GM18868 (cell line): ENCODE measurements around the gene CNR2.
"Not testable (repeated sequence)": the region's sequence is repeated elsewhere in the genome, so short reads cannot be mapped to it uniquely, and the experiment has no call there.

Source experiments
- ATAC-seq: cut with Tn5 transposase; IDR thresholded peaks from one replicate; pipeline ENCODE4 v1.9.1; 2021; ENCODE audit warnings: mild to moderate bottlenecking, moderate library complexity; ENCODE audit not compliant: unreplicated experiment

Gene CNR2

DNA sequence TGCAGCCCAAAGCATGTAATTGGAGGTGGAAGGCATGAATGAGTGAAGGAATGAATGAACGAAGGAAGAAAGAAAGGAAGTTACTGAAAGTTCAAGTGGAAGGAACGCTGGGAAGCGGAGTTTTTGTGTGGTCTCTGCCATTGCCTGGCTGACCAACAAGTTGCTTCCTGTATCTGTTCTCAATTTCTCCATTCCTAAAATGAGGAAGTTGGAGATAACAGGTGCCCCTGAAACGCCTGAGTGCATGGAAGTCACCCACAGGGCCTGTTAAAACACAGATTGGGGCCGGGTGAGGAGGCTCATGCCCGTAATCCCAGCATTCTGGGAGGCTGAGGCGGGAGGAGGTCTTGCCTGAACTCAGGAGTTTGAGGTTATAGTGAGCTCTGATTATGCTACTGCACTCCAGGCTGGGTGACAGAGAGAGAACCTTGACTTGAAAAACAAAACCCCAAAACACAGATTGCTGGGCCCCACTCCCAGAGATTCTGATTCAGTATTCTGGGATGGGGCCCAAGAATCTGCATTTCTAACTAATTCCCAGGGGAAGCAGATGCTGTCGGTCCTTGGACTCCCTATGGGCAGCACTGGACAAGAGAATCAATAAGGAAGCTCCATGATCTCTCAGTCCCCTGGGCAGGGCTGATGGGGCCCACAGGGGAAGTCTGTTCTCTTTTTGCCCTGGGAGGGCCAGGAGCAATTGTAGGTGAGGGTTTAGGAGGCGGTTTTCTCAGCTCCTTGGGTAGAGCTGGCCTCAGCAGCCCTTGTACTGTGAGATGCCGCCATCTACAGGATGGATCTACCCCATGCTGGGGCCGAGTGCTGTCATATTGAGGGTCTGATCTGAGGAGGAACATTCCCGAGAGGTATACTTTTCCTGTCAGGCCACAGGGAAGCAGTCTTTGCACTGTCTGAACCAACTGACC lies 3.3 kb upstream of the CNR2 start:
- ATAC-seq, result peak; percentile 56

DNA sequence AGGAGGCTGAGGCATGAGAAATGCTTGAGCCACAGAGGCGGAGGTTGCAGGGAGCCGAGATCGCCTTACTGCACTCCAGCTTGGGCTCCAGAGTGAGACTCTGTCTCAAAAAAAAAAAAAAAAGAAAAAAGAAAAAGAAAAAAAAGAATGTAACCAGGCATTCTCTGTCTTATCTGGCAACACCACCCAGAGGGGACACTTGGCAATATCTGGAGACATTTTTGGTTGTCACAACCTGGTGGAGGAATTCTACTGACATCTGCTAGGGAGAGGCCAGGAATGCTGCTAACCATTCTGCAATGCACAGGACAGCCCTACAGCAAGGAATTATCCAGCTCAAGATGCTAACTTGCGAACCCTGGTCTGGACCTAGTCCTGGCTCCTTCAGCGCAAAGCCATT lies 2.3 kb upstream of the CNR2 start:
- no peak for ATAC-seq

DNA sequence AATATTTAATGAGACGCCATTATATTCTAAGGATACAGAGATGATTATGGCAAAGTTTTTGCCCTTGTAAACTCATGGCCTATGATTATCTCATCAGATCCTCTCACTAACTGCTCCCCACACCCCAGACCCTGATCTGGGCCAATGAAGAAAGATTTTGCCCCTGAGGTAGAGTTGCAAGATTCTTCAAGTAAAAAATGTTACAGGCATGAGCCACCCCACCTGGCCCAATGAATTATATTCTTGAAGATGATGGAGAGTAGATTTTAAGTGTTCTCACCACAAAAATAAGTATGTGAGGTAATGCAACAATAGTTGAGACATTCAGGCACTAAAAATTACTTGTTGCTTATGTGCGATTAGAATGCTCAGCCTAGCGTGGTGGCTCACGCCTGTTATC lies 1.8 kb upstream of the CNR2 start:
- ATAC-seq, result no peak

DNA sequence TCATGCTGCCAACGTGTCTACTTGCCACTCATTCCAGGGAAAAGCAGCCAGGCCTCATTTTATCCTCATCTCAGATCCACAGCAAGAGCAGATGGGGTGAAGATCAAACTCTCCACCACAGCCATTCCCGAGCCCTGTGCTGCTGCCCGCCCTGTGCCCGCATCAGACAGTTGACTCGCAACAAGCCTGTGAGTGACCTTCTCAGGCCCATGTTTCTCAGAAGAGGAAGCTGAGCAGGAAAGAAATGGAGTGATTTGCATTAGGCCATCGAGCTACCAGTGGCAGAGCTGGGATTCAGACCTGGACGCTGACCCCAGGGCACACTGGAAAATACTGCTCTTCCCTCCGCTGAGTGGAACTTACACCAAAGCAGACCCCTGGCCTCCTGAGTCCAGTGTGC lies 1.2 kb downstream of the CNR2 start:
- ATAC-seq, result no peak

DNA sequence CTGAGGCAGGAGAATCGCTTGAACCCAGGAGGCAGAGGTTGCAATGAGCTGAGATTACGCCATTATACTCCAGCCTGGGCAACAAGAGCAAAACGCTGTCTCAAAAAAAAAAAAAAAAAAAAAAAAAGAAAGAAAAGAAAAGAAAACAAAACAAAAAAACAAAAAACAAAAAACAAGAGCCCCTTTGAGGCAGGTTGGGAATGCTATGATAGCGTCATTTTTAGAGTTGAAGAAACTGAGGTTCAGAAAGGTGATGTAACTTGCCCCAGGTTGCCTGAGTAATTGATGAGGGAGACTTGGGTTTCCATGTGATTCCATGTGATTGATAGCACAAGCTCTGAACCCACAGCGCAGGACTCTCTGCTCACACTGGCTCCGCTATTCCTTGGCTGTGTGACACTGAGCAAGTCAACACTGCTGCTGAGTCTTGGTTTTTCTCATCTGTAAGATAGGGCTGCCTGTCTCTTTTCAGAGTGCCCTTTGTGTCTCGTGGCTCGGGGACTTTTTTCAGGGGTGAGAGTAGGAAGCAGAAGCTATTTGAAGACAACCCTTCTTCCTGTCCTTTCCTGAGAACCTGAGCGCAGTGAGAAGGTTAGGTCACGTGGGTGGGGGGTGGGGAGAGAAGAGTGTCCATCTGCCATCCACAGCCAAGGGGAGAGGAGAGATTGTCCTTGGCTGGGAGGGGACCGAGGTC lies 2.5 kb downstream of the CNR2 start:
- ATAC-seq, result peak; percentile 45

DNA sequence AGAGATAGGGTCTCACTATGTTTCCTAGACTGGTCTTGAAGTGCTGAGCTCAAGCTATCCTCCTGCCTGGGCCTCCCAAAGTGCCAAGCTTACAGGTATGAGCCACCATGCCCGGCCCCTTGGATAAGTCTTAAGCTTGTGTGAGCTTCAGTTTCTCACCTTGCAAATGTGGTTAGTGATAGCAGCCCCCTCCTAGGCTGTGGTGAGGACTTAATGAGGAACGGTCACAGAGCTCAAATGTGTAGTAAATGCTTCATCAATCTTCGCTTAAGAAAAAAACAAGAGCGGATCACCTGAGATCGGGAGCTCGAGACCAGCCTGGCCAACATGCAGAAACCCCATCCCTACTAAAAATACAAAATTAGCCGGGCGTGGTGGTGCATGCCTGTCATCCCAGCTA lies 3.0 kb downstream of the CNR2 start:
- ATAC-seq, result no peak

DNA sequence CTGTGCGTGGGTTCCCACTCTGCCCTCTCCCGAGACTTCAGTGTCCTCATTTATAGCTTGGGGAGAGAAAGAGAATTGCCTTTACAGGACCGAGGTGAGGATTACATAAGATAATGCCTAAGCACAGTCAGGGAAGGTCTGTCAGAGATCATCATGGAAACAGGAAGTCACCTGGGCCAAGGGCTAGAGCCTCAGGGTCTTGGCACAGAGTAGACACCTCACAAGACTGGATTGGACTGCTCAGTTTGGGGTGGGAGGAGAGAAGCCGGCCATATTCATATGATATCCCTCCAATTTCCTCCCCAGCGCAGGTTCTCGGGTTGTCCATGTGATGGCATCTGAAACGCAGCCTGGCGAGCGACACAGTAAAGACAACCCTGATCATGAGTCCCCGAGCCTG lies 3.8 kb downstream of the CNR2 start:
- no peak for ATAC-seq

DNA sequence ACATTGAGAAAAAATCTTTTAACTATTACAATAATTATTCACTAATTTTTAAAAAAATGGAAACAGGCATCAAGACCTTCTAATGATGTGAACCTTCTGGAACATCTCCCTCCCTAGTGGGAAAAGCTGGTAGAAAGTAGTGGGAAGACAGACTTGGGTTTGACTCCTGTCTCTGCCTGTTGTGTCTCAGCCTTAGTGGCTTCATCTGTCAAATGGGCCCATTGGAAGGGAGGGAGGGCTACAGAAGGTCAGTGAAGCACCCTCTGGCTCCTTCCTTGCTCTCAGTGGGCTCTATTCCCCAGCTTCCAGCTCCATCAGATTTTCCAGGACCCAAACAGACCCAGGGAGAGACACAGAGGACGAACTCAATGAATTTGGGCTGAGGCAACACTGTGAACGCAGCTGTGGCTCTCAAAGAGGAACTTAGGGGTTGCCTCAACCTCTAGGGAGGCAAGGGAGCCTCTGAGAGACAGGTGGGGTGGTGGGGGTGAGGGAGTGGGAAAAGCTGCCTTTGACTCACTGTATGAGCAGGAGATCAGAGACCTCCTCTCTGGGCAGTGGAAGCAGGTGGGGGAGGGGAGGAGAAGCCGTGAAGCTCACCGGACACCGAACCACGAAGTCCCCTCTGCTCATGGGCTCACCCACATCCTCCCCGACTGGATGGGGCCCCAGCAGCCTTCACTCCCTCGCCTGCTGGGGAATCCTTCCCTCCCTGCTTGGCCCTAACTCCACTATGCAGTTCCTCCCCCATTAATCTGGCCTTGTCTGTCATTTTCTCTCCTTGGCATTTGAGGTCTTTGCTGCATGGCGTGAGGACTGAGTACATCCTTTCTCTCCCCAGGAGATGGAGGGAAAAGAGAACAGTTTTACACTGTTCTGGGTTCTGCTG lies 4.5 kb downstream of the CNR2 start:
- peak; percentile 25 for ATAC-seq

DNA sequence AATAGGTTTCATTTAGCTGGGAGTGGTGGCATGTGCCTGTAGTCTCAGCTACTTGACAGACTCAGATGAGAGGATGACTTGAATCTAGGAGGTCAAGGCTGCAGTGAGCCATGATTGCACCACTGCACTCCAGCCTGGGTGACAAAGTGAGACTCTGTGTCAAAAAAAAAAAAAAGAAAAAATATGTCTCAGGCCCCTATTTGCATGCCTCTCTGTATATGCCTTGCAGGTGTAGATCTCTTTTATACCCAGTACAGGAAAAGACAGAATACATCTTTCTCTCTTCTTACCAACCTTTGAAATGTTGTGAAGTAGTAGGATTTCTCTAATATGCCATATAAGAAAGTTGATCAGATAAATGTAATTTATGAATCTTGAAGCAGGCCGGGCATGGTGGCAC lies 6.4 kb downstream of the CNR2 start:
- ATAC-seq, result no peak

DNA sequence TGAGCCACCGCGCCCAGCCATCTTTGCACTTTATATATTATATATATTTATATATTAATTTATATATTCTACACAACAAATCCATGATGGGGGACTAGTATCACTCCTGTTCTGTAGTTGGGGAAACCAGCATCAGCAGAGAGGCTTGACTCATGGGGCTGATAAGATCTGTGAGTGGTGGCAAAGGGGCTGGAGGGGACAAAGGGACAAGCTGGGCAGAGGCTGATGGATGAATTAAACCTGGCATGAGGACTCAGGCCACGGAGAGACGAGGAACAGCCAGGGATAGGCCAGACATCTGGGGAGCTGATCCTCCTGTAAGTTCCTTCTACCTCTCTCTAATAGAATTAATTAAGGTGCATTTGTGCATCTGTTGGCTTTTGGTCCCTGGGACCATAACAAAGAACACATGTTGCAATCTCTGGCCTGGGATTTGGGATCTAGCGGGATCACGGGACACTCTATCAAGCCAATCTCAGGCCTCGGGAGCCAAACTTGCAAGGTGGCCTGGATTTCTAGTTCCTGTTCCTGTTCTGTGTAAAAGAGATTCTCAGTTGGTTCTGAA lies 7.6 kb downstream of the CNR2 start:
- no peak for ATAC-seq

DNA sequence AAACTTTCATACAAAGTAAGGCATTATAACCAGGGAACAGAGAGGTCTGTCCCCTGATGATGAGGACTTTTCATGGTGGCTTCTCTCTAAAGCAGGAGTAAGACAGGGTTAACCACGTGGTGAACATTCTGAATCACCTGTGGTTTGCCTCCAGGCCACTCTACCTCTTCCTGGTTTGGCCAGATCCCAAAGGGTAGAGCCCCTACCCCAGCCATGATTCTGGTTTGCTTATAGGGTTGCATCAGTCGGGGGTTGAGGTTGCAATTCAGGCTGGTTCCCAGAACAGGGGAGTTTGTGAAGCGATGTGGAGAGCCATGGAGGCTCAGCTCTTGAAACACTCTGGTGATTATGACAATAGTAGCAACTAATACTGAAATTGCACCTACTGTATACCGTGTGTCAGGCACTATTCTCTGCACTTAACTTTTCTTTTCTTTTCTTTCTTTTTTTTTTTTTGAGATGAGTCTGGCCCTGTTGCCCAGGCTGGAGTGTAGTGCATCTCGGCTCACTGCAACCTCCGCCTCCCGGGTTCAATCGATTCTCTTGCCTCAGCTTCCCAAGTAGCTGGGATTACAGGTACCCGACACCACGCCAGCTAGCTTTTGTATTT lies 8.3 kb downstream of the CNR2 start:
- ATAC-seq, result peak; percentile 67

DNA sequence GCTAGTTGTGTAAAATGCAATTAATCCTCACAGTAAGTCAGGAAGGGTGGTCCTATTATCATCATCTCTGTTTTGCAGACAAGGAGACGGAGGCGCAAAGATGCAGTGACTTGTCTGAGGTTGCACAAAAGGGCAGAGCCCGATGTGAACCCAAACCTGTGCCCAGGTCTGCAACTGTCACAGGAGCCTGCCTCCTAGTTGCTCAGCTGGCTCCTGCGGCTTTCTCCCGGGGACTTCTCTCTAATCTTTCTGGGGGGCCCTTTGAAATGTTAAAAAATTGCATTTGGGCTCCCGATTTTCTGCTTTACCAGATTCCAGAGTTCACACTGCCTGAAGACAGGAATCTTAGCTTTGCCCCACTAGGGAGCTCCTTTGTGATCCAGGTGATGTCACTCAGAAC lies 9.4 kb downstream of the CNR2 start:
- ATAC-seq, result no peak

DNA sequence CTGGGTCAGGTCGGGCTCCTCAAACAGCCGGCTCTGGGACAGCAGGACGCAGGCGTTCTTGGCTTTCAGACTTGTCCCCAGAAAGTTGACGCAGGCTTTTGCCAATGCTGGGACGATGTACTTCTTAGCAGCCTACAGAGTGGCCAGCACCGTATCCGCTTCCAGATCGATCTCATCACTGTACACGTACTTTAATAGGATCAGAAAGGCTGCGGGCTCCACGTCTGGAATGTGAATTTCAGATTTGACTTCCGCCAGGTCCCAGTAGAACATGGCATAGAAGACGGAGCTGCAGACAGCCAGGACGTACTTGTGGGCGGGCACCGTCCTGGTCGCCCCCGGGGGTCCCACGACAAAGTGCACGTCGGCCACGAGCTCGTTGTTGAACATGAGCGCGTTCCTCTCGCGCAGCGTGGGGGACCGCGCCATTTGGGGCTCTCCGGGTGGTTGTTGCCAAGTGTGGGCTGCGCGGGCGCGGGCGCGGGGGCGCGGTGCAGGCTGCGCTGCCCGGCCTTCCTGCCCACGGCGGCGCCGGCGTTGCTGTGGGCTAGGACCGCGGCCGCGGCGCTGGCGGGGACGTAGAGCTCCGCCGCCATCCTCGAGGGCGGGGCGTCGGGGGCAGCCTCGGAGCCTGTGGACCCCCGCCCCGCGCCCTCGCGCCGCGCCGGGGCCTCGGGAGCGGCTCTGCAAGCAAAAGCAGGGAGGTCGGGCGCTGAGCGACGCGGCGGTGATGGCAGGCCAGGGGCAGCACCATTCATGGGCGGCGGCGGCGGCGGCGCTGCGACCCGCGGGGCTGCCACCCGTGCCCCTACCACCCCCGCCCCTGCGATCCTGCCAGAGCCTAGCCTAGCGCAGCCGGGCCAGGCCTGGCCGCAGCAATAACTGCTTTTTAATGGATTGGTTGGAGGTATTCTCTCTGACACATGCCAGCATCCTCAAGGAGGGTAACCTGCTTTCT lies 10.6 kb downstream of the CNR2 start:
- ATAC-seq, result no peak

DNA sequence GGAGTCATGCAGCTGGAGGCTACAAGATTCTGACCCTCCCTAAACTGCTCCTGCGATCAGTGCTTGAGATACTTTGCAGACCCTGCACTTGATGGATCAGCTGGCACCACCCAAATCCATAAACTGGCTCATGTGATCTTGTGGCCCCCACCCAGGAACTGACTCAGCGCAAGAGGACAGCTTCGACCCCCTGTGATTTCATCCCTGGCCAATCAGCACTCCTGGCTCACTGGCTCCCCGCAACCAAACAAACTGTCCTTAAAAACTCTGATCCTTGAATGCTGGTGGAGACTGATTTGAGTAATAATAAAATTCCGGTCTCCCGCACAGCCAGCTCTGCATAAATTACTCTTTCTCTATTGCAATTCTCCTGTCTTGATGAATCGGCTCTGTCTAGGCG lies 13.1 kb downstream of the CNR2 start:
- not testable (repeated sequence) for ATAC-seq

DNA sequence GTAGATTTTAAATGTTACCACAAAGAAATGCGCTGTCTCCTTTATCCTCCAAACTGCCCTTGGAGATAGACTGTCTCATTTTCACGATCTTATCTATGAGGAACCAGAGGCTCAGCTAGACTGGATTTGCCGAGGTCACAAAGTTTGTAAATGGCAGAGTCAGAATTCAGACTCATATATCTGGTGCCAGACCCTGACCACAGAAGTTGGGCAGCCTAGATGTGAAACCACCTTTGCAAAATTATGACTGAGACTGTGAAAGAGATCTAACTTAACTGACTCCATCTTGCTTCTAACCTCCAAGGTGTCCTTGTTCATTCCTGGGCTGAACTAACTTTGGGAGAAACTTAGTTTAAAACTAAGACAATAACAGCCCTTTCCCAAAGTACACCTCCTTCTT lies 14.1 kb downstream of the CNR2 start:
- no peak for ATAC-seq

DNA sequence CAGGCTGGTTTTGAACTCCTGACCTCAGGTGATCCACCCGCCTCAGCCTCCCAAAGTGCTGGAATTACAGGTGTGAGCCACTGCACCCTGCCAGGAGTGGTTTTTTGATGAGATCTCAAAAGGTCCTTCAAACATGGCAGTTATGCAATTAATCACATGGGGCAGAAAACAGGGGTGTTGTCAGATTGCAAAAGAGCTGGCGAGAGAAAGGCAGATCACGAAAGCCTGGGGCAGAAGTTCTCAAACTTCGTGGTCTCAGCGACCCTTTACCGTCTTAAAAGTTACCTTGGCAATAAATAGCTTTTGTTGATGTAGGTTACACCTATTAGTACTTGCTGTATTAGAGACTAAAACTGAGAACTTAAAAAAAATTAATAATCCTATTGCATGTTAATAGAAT lies 16.1 kb downstream of the CNR2 start:
- no peak for ATAC-seq

DNA sequence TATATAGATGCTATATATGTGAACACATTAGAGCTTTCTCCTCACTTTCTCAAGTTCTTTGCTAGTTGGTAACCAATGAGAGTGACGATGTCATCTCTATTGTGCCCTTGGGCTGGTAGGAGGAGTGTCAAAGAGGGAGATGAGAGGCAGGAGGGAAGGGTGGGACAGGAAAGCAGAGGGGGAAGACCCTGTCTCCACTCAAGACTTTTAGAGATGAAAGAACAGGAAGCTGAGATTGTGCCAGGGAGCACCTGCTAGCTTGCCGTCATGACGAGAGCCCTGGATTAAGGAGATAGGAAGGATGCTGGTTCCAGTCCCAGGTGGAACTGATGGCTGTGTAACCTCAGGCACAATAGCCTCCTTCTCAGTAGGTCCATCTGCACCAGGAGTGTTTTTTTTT lies 16.7 kb downstream of the CNR2 start:
- no peak for ATAC-seq

DNA sequence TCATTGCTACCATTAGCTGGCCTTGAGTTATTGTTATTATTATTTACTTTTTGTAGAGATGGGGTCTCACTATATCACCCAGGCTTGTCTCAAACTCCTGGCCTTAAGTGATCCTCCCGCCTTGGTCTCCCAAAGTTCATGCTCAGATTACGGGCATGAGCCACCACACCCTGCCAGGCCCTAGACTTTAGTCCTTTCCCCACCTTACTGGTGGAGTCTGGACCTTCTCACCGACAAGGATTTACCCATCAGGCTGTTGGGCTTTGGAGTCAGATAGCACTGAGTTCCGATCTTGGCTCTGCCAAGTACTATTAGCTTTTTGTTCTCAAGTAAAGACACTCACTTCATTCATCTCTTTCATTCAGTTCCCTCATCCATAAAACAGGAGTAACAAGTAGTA lies 17.2 kb downstream of the CNR2 start:
- ATAC-seq, result no peak

DNA sequence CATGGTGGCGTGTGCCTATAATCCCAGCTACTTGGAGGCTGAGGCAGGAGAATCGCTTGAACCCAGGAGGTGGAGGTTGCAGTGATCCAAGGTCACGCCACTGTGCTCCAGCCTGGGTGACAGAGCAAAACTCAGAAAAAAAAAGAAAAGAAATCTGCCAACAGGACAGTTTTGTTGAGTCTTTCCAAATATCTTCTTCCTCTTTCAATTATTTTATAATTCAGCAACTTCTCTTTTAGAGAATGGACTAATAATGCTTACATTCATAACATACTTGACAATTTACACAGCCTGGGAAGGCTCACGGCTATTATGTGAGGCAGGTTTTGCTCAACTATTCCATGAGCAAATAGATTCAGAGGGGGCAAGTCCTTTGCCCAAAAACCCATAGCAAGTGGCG lies 18.1 kb downstream of the CNR2 start:
- no peak for ATAC-seq

DNA sequence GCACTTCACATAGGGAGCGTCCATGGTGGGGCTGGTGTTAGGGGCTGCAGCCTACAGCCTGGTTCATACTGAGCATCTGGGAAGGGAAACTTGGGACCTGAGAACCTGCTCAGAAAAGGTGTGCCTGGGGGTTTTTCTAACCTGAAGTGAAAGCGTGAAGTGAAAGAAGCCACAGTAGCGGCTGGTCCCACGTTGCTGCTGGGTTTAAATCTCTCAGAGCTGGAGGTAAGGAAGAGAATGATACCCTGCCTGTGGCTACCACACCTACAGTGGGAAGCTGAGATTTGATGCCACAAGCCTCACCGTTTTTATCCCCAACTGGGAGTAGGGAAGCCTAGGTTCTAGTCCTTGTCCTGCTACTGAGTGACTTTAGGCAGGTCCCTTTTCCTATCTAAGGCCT lies 24.1 kb downstream of the CNR2 start:
- ATAC-seq, result peak; percentile 57
